ENCODE measurements around the gene HEXIM1. TPM values are rescaled to one million over a fixed set of nuclear protein-coding genes. Genes with fewer than 3 reads are reported as not detected.

Gene HEXIM1
- total RNA-seq, 6 experiments from 2014 or later = 14.0 to 27.1 (median 19.6) TPM

DNA sequence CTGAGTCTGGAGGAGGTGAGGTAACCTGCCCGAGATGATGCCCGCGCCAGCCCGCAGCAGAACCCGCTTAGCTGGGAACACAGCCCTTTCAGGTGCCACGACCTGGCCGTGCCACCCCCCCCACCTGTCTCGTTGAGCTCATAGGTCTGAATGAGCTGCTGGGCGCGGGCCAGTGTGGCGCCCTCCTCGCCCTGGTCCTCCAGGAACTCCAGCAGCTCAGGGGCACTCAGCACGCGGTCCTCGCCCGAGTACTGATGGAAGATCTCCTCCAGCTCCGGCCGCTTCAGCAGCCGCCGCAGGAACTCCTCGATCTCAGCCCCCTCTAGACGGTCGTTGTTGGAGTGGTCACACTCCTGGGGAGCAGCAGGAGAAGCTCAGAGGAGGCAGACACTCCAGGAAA is 29.6 kb upstream of the HEXIM1 start:
- H3K9me3 ChIP-seq = no peaks in the 10 kb centered on the region
- H3K27me3 ChIP-seq = no peaks in the 10 kb centered on the region
- H3K4me3 ChIP-seq = no peak overlapping the region
- TF ChIP-seq CTCF (IDR thresholded peaks at IDR 0.05) (no peak), POLR2A (IDR thresholded peaks at IDR 0.05) (no peak)
- no peak for ATAC-seq
- 90% methylated on average over 9 of the region's 23 CpGs for WGBS (ENCODE audit: insufficient coverage, low coverage, low lambda C conversion rate, missing lambda C conversion rate)
- no peaks in the 10 kb centered on the region for H3K36me3 ChIP-seq
- intact Hi-C loops (cut with DNase I) = loop anchor here in 1 of 2 donors (10.0 kb wide), 1 partner anchor 344 kb away; no protein-coding TSS in a partner anchor
- no peak overlapping the region for H3K27ac ChIP-seq
- no peaks in the 10 kb centered on the region for H3K4me1 ChIP-seq
- peak in 1 of 3 donors; percentile 45 for DNase-seq

DNA sequence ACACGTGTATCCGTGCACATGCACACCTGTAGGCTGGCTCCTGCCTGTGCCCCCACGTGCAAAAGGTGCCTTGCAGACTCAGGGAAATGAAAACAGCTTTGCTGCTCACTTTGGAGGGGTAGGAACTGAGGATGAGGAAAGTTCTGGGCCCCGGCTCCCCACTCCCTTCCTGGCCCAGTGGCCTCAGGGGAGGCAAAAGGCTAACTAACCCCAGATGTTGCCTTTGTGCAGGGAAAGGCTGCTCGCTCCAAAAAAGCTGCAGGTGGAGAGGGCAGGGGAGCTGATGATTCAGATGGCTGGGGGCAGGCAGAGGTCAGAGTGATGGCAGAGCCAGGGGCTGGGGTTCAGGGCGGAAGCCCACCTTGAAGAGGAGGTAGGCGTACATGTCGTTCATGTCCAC is 28.3 kb upstream of the HEXIM1 start:
- no peaks in the 10 kb centered on the region for H3K36me3 ChIP-seq
- H3K4me1 ChIP-seq = no peaks in the 10 kb centered on the region
- DNase-seq (no peak), ATAC-seq (no peak)
- intact Hi-C loops (cut with DNase I) = loop anchor here (10.0 kb wide), 3 partner anchors 195 to 345 kb away; partner anchors contain the start of gene GFAP (in 1 of the 2)
- 100% methylated on average over 1 of the region's 8 CpGs for WGBS (ENCODE audit: insufficient coverage, low coverage, low lambda C conversion rate, missing lambda C conversion rate)
- no peak overlapping the region for H3K4me3 ChIP-seq
- H3K9me3 ChIP-seq = no peaks in the 10 kb centered on the region
- TF ChIP-seq POLR2A (IDR thresholded peaks at IDR 0.05) (no peak), CTCF (IDR thresholded peaks at IDR 0.05) (no peak)
- H3K27me3 ChIP-seq = no peaks in the 10 kb centered on the region
- H3K27ac ChIP-seq = no peak overlapping the region

DNA sequence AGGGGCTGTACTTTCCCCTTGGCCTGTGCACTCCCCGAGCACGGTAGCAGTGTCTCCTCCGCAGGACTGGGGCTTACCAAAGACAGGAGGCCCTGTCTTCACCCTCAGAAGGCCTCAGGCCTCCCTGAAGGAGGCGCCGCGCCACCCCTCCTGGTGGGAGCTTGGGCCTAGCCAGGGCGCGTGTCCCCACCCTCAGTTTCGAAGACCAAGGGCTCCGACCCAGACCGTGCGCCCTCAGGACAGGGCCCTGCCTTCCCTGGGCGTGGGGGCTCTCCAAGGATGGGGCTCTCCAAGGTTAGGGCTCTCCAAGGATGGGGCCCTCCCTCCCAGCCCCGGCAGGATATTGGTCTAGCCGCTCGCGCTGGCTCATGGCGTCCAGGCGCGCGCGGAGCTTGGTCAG is 27.7 kb upstream of the HEXIM1 start:
- no peak overlapping the region for H3K4me3 ChIP-seq
- no peaks in the 10 kb centered on the region for H3K4me1 ChIP-seq
- H3K27me3 ChIP-seq = no peaks in the 10 kb centered on the region
- no peak for DNase-seq
- no CpG with 5 or more reads among the region's 22 CpGs for WGBS (ENCODE audit: insufficient coverage, low coverage, low lambda C conversion rate, missing lambda C conversion rate)
- H3K27ac ChIP-seq = no peak overlapping the region
- no peaks in the 10 kb centered on the region for H3K9me3 ChIP-seq
- intact Hi-C loops (cut with DNase I) = loop anchor here (10.0 kb wide), 2 partner anchors 196 to 206 kb away; partner anchors contain the start of gene GFAP (in 1 of the 2)
- H3K36me3 ChIP-seq = no peaks in the 10 kb centered on the region
- no peak for ATAC-seq
- TF ChIP-seq POLR2A (IDR thresholded peaks at IDR 0.05) (no peak), CTCF (IDR thresholded peaks at IDR 0.05) (no peak)

- no peak overlapping the region for H3K4me3 ChIP-seq
- H3K27ac ChIP-seq = no peak overlapping the region
- H3K27me3 ChIP-seq = no peaks in the 10 kb centered on the region
- no peaks in the 10 kb centered on the region for H3K9me3 ChIP-seq
- no peaks in the 10 kb centered on the region for H3K36me3 ChIP-seq
- no peak for ATAC-seq
- H3K4me1 ChIP-seq = no peaks in the 10 kb centered on the region
- WGBS (ENCODE audit: insufficient coverage, low coverage, low lambda C conversion rate, missing lambda C conversion rate) = no CpG with 5 or more reads among the region's 45 CpGs
- intact Hi-C loops (cut with DNase I) = loop anchor here (10.0 kb wide), 2 partner anchors 196 to 206 kb away; partner anchors contain the start of gene GFAP (in 1 of the 2)
- TF ChIP-seq CTCF (IDR thresholded peaks at IDR 0.05) (no peak), POLR2A (IDR thresholded peaks at IDR 0.05) (no peak)
- DNase-seq = no peak
These were observed 27.2 kb upstream of the HEXIM1 start for GRCh38 chr17:45121055-45121454.
